Pancreas (tissue), 10 donors: Measurements from ENCODE around the gene KIF4A. TPM values are rescaled to one million over a fixed set of nuclear protein-coding genes. Genes with fewer than 3 reads are reported as not detected.

Source experiments
- ATAC-seq, 4 donors: fragments of 200-7000 bp; cut with Tn5 transposase; one replicate each; pipeline versions ENCODE4 v1.8.0 to v1.9.1; 2020; ENCODE audit warnings: mild to moderate bottlenecking in 4 of 4, moderate library complexity in 4 of 4
- DNase-seq, 6 donors: peaks; one replicate each; pipeline ENCODE4 v3.0.0-alpha.2; 2020
- FAIRE-seq: peaks from 2 replicates; lab custom pipeline; 2012; peaks lifted over from hg19 to GRCh38; lab: Jason Lieb, UNC
- H3K27ac ChIP-seq, 4 donors: fragments of 200-600 bp; sonication (generic); 1 replicate in 3 of 4; 2 replicates in 1 of 4; pipeline versions ENCODE4 v1.5.0 to v1.8.0; 2020
- H3K27me3 ChIP-seq, 4 donors: fragments of 200-600 bp; one replicate each; pipeline ENCODE4 v1.8.0; 2021
- H3K36me3 ChIP-seq, 3 donors: fragments of 200-600 bp; sonication (generic) in 1 of 3; one replicate each; pipeline versions ENCODE4 v1.5.0 to v1.8.0; 2020 to 2021
- H3K4me1 ChIP-seq, 3 donors: fragments of 200-600 bp; one replicate each; pipeline ENCODE4 v1.8.0; 2021
- H3K4me3 ChIP-seq, 4 donors: fragments of 200-600 bp; sonication (generic) in 2 of 4; one replicate each; pipeline versions ENCODE4 v1.5.0 to v1.8.0; 2020 to 2021
- H3K9me3 ChIP-seq, 4 donors: fragments of 200-600 bp; one replicate each; pipeline ENCODE4 v1.8.0; 2021
- WGBS, 2 donors: extraction: QIAGEN DNeasy Blood & Tissue Kit; methylation state at CpG; one replicate each; pipeline ENCODE4 v1.1.7; 2013; 5-methylcytosine and 5-hydroxymethylcytosine counted together
- intact Hi-C, 3 donors: fragments of 100-400 bp; cut with DNase I; formaldehyde crosslinking; loops; one replicate each; pipeline versions ENCODE4 v1.11.1 to v1.14.2; 2022
- polyA plus RNA-seq, 2 donors: library from polyadenylated mRNA; stranded (reverse); fragments of 200-250 nt; gene quantifications; one replicate each; pipeline ENCODE4 v1.2.3, GENCODE V29; 2013
- total RNA-seq, 6 donors: library from RNA; stranded (reverse); fragmentation: NEBNext Ultra II Directional in 4 of 6; extraction: Animal tissue kit (Norgen Biotek cat#: 25700) in 4 of 6; gene quantifications; one replicate each; pipeline versions ENCODE4 v1.2.1 to v1.2.4, GENCODE V29; 2021 to 2023
- TF ChIP-seq, protein P1 (sequence below), 4 donors: fragments of 200-600 bp; sonication (generic) in 3 of 4; IDR thresholded peaks; one replicate each; pipeline versions ENCODE4 v1.5.0 to v1.8.0; 2021; ENCODE audit warnings: antibody characterized with exemption in 4 of 4
- donor health status: healthy with polysubstance abuse.
- donor health status: DM: no; HTN: no; CAD: no; lungs with moderate emphysema.
- donor health status: DM: no; HTN: no; CAD: no.
- donor health status: control.
- donor health status: control.
- donor health status: Bipolar disorder and iron deficiency.
- donor health status: DM: yes; HTN: yes; CAD: no.
- donor health status: DM: no; HTN: no; CAD: no.
- donor health status: DM: no; HTN: no; CAD: no.
- donor health status: DM: yes; HTN: yes; CAD: no.

KIF4A gene
- total and polyA plus RNA-seq, 8 donors: 0.04 to 0.72 (median 0.12) TPM; not detected in 1

DNA sequence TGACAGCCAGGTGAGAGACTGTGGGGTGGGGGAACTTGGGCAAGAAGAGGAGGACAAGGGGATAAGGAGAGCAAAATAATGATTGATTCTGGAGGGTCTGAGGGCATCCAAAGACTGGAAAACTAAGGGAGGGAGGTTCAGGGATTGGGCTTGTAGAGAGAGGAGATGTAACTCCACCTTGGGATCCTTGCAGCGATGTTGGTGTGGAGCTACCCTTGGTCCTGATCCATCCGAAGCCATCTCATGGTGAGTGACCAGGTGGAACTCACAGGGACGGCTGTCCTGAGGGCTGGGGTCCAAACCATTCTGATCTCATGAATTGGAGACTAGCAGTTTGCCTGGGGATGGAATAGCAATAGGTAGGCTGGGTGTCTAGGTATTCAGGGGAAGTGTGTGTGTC, 9.3 kb upstream of the KIF4A start:
- intact Hi-C loops: no loop called here
- H3K4me1 ChIP-seq: no peaks in the 10 kb centered on the region
- TF ChIP-seq, protein P1, sequence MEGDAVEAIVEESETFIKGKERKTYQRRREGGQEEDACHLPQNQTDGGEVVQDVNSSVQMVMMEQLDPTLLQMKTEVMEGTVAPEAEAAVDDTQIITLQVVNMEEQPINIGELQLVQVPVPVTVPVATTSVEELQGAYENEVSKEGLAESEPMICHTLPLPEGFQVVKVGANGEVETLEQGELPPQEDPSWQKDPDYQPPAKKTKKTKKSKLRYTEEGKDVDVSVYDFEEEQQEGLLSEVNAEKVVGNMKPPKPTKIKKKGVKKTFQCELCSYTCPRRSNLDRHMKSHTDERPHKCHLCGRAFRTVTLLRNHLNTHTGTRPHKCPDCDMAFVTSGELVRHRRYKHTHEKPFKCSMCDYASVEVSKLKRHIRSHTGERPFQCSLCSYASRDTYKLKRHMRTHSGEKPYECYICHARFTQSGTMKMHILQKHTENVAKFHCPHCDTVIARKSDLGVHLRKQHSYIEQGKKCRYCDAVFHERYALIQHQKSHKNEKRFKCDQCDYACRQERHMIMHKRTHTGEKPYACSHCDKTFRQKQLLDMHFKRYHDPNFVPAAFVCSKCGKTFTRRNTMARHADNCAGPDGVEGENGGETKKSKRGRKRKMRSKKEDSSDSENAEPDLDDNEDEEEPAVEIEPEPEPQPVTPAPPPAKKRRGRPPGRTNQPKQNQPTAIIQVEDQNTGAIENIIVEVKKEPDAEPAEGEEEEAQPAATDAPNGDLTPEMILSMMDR (IDR thresholded peaks at IDR 0.05): no peak
- ATAC-seq: no peak
- DNase-seq: no peak
- no peaks in the 10 kb centered on the region for H3K9me3 ChIP-seq
- H3K4me3 ChIP-seq: no peak overlapping the region
- FAIRE-seq: no peak
- H3K27me3 ChIP-seq: peaks cover 0 to 4% (median 0%) of the 10 kb centered on the region in 4 donors
- WGBS, 2 donors: 62 to 79% methylated on average over 3 of the region's 3 CpGs
- H3K36me3 ChIP-seq: no peaks in the 10 kb centered on the region
- H3K27ac ChIP-seq: no peak overlapping the region

- H3K4me3 ChIP-seq: no peak within 1 kb of the TSS
- FAIRE-seq (no peak), DNase-seq (peak in 1 of 6 donors; percentile 47), ATAC-seq (no peak)
- 89 to 91% methylated on average over 21 of the region's 21 CpGs for WGBS, 2 donors
- TF ChIP-seq, protein P1 (IDR thresholded peaks at IDR 0.05): no peak
- H3K4me1 ChIP-seq: no peaks in the 10 kb centered on the region
- no peaks in the 10 kb centered on the region for H3K9me3 ChIP-seq
- H3K36me3 ChIP-seq: no peaks in the 10 kb centered on the region
- peaks cover 0 to 4% (median 0%) of the 10 kb centered on the region in 4 donors for H3K27me3 ChIP-seq
- intact Hi-C loops: no loop called here
- no peak within 1 kb of the TSS for H3K27ac ChIP-seq
Observed at GRCh38 chrX:70281951-70282350, 8.0 kb upstream of the KIF4A start, which contains the start of gene RAB41. Gene RAB41 (plus strand): TSS chrX:70282172. CDS start chrX:70282218, 46 bp downstream.

DNA sequence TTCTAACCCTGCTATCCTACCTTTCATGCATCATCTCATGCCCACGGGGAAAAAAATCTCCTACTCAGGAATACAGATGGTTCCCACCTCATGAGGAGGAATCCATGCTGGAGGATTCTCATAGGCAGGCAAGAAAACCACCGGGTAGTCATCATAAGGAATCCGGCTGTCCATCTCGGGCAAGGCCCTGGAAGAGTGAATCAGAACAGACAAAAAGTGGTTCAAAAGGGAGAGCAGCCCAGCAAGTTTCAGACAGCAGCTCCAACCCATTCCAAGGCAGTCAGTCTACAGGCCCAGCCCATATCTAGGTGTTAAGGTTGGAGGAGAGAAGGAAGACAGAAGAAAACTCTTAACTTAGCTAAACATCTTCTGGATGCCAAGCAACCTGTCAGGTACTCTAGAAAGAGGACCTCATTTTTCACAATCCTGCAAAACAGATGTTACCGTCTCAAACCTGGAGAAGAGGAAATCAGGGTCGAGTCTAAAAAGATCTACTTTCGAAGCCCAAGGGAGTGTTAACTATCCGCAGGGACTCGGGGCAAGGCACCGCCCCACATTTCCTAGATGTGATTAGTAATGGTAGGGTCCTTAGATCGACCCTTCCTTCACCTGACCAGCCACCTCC, 624 bp upstream of the KIF4A start:
- Histone ChIP-seq H3K9me3 (no peaks in the 10 kb centered on the region), H3K27me3 (peaks cover 0 to 4% (median 0%) of the 10 kb centered on the region in 4 donors), H3K4me3 (peak overlapping the region; percentile 11 to 50 (median 28)), H3K4me1 (no peaks in the 10 kb centered on the region), H3K36me3 (no peaks in the 10 kb centered on the region), H3K27ac (peak overlapping the region in 1 of 4 donors; percentile 18)
- TF ChIP-seq, protein P1 (IDR thresholded peaks at IDR 0.05): no peak
- intact Hi-C loops: no loop called here
- 24 to 46% methylated on average over 11 of the region's 11 CpGs for whole genome bisulfite sequencing, 2 donors
- FAIRE-seq (no peak), DNase-seq (no peak), ATAC-seq (no peak)

DNA sequence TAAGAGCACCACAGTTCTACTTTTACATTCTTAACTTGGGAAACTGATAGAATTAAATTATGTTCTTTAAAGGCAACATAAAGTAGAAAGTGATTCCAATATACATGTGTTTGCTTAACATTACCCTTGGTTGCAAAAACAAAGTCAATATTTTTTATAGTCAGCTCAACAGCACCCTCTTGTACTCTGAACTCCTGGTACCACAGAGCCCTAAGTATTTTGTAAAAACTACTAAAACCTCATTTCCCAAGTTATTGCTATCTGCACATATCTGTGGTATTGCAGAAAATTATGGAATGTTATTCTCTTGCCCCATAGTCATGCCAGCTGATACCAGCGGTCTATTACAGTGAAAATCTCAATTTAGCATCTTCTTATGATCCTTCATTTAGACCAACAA, 2.9 kb downstream of the KIF4A start:
- 0% methylated on average over 1 of the region's 1 CpG for WGBS, 2 donors
- Histone ChIP-seq H3K27ac (no peak overlapping the region), H3K4me1 (no peaks in the 10 kb centered on the region), H3K36me3 (no peaks in the 10 kb centered on the region), H3K27me3 (peaks cover 0 to 11% (median 0%) of the 10 kb centered on the region in 4 donors), H3K4me3 (no peak overlapping the region), H3K9me3 (no peaks in the 10 kb centered on the region)
- intact Hi-C loops: no loop called here
- ATAC-seq (no peak), FAIRE-seq (no peak), DNase-seq (no peak)
- TF ChIP-seq, protein P1 (IDR thresholded peaks at IDR 0.05): no peak

- H3K9me3 ChIP-seq: no peaks in the 10 kb centered on the region
- ATAC-seq (no peak), DNase-seq (no peak), FAIRE-seq (no peak)
- H3K4me3 ChIP-seq: no peak overlapping the region
- WGBS, 2 donors: 66 to 88% methylated on average over 5 of the region's 5 CpGs
- intact Hi-C loops: no loop called here
- TF ChIP-seq, protein P1 (IDR thresholded peaks at IDR 0.05): no peak
- no peaks in the 10 kb centered on the region for H3K36me3 ChIP-seq
- peaks cover 0 to 11% (median 0%) of the 10 kb centered on the region in 4 donors for H3K27me3 ChIP-seq
- H3K27ac ChIP-seq: no peak overlapping the region
- H3K4me1 ChIP-seq: no peaks in the 10 kb centered on the region
Observed at GRCh38 chrX:70293621-70294020, 3.7 kb downstream of the KIF4A start.
